SK-N-SH (cell line): Measurements from ENCODE around the gene PDS5A. TPM values are rescaled to one million over a fixed set of nuclear protein-coding genes. Genes with fewer than 3 reads are reported as not detected.

Experiments used
- CTCF ChIA-PET: fragments of 300-600, 350-600 bp; formaldehyde crosslinking; extraction: SDS; loops from one replicate; lab custom pipeline; 2021; lab: Yijun Ruan, JAX
- POLR2A ChIA-PET: fragments of 350-600 bp; sonication (Branson Sonifier 250); formaldehyde crosslinking; extraction: SDS; loops from one replicate; lab custom pipeline; 2020; ENCODE audit warnings: antibody characterized with exemption, inconsistent platforms; lab: Yijun Ruan, JAX
- DNase-seq: peaks from one replicate; pipeline ENCODE4 v3.0.0; 2012
- H2AFZ ChIP-seq: fragments of 200-600 bp; sonication (generic); 2 replicates; pipeline ENCODE4 v1.8.1; 2016; ENCODE audit warnings: antibody characterized with exemption, mild to moderate bottlenecking, low read depth
- H3F3A ChIP-seq: fragments of 200-600 bp; sonication (generic); replicated peaks from 2 replicates; pipeline ENCODE3; 2016; ENCODE audit warnings: antibody characterized with exemption, mild to moderate bottlenecking; ENCODE audit not compliant: insufficient read depth
- H3K27ac ChIP-seq, 2 experiments: fragments of 200-500 bp in 1 of 2; fragments of 200-600 bp in 1 of 2; sonication (Bioruptor generic) in 1 of 2; sonication (generic), shearing (Covaris generic) in 1 of 2; 2 replicates each; pipeline versions ENCODE4 v1.5.1 to v1.6.1; 2014 to 2016; ENCODE audit warnings: low read depth in 2 of 2, inconsistent platforms in 1 of 2, low read length in 1 of 2, mild to moderate bottlenecking in 1 of 2, mixed read lengths in 1 of 2
- H3K27me3 ChIP-seq: fragments of 200-600 bp; sonication (generic), shearing (Covaris generic); 2 replicates; pipeline ENCODE4 v1.6.1; 2016; ENCODE audit warnings: mixed run types; ENCODE audit not compliant: insufficient read depth
- H3K36me3 ChIP-seq, 2 experiments: fragments of 200-500 bp in 1 of 2; fragments of 200-600 bp in 1 of 2; sonication (Bioruptor generic) in 1 of 2; sonication (generic) in 1 of 2; replicated peaks in 1 of 2; 2 replicates each; pipeline versions ENCODE3 to v1.5.1; 2014 to 2016; ENCODE audit warnings: low read length in 1 of 2, mild to moderate bottlenecking in 1 of 2; ENCODE audit not compliant: insufficient read depth in 2 of 2, control insufficient read depth in 1 of 2
- H3K4me1 ChIP-seq, 2 experiments: fragments of 200-500 bp in 1 of 2; fragments of 200-600 bp in 1 of 2; sonication (Bioruptor generic) in 1 of 2; sonication (generic), shearing (Covaris generic) in 1 of 2; 2 replicates each; pipeline versions ENCODE4 v1.5.1 to v1.6.1; 2014 to 2016; ENCODE audit warnings: low read depth in 1 of 2, low read length in 1 of 2, mixed run types in 1 of 2; ENCODE audit not compliant: insufficient read depth in 2 of 2, control insufficient read depth in 1 of 2
- H3K4me2 ChIP-seq: fragments of 200-600 bp; sonication (generic), shearing (Covaris generic); 2 replicates; pipeline ENCODE4 v1.6.1; 2017; ENCODE audit warnings: mixed run types
- H3K4me3 ChIP-seq, 2 experiments: fragments of 200-500 bp in 1 of 2; fragments of 200-600 bp in 1 of 2; sonication (Bioruptor generic) in 1 of 2; sonication (generic), shearing (Covaris generic) in 1 of 2; 2 replicates each; pipeline versions ENCODE4 v1.5.1 to v1.8.1; 2014 to 2016; ENCODE audit warnings: low read depth in 2 of 2, inconsistent platforms in 1 of 2, low read length in 1 of 2, mild to moderate bottlenecking in 1 of 2, mixed read lengths in 1 of 2, moderate library complexity in 1 of 2
- H3K79me2 ChIP-seq: fragments of 200-600 bp; sonication (generic); 2 replicates; pipeline ENCODE4 v1.8.1; 2017; ENCODE audit warnings: mild to moderate bottlenecking; ENCODE audit not compliant: insufficient read depth
- H3K9ac ChIP-seq: fragments of 200-600 bp; sonication (generic); 2 replicates; pipeline ENCODE4 v1.6.1; 2017; ENCODE audit warnings: mixed run types
- H3K9me2 ChIP-seq: fragments of 200-600 bp; sonication (generic); 2 replicates; pipeline ENCODE4 v1.6.1; 2017; ENCODE audit warnings: mixed run types
- H3K9me3 ChIP-seq: fragments of 200-600 bp; sonication (generic); 2 replicates; pipeline ENCODE4 v1.6.1; 2017; ENCODE audit warnings: mixed run types, mild to moderate bottlenecking, moderate library complexity
- H4K20me1 ChIP-seq: fragments of 200-600 bp; sonication (generic); 2 replicates; pipeline ENCODE4 v1.6.1; 2017; ENCODE audit warnings: mild to moderate bottlenecking, mixed run types; ENCODE audit not compliant: insufficient read depth
- CTCF ChIP-seq: fragments of 200-600 bp; sonication (generic); IDR thresholded peaks from 2 replicates; pipeline ENCODE4 v1.6.1; 2017; ENCODE audit warnings: antibody characterized with exemption, mild to moderate bottlenecking, moderate library complexity
- ELF1 ChIP-seq: IDR thresholded peaks from 2 replicates; pipeline ENCODE4 v1.4.0; 2012
- EZH2phosphoT487 ChIP-seq: fragments of 200-600 bp; sonication (generic); IDR thresholded peaks from 2 replicates; pipeline ENCODE4 v1.6.1; 2017; ENCODE audit warnings: low read depth, mixed run types, mild to moderate bottlenecking, antibody characterized with exemption, moderate library complexity, borderline replicate concordance
- FOSL2 ChIP-seq: IDR thresholded peaks from 2 replicates; pipeline ENCODE4 v1.4.0; 2012; ENCODE audit warnings: low read depth, mild to moderate bottlenecking, moderate library complexity, borderline replicate concordance
- GABPA ChIP-seq: IDR thresholded peaks from 2 replicates; pipeline ENCODE4 v1.4.0; 2012; ENCODE audit warnings: low read depth, mild to moderate bottlenecking
- IRF3 ChIP-seq: fragments of 150-350 bp; IDR thresholded peaks from 2 replicates; pipeline ENCODE4 v1.6.1; 2016; ENCODE audit warnings: mild to moderate bottlenecking, low read depth, low read length
- MAX ChIP-seq: IDR thresholded peaks from 2 replicates; pipeline ENCODE4 v1.4.0; 2012; ENCODE audit warnings: low read depth
- MEF2A ChIP-seq: IDR thresholded peaks from 2 replicates; pipeline ENCODE4 v1.4.0; 2012; ENCODE audit warnings: low read depth, borderline replicate concordance
- NFIC ChIP-seq: IDR thresholded peaks from 2 replicates; pipeline ENCODE4 v1.4.0; 2012; ENCODE audit warnings: borderline replicate concordance
- NRF1 ChIP-seq: IDR thresholded peaks from 2 replicates; pipeline ENCODE4 v1.6.1; 2012; ENCODE audit warnings: low read depth, mild to moderate bottlenecking, low read length
- PBX3 ChIP-seq: IDR thresholded peaks from 2 replicates; pipeline ENCODE4; 2012
- POLR2AphosphoS5 ChIP-seq: IDR thresholded peaks from 2 replicates; pipeline ENCODE4 v1.6.1; 2012; ENCODE audit warnings: low read depth, low read length
- RAD21 ChIP-seq: IDR thresholded peaks from 2 replicates; pipeline ENCODE4 v1.6.1; 2012; ENCODE audit warnings: mild to moderate bottlenecking, low read length
- RCOR1 ChIP-seq: fragments of 150-350 bp; IDR thresholded peaks from 2 replicates; pipeline ENCODE4 v1.6.1; 2017; ENCODE audit warnings: antibody characterized with exemption, low read length
- RFX5 ChIP-seq: IDR thresholded peaks from 2 replicates; pipeline ENCODE4 v1.6.1; 2012; ENCODE audit warnings: mild to moderate bottlenecking, improper control_type of control experiment, low read length
- SIN3A ChIP-seq: IDR thresholded peaks from 2 replicates; pipeline ENCODE4 v1.6.1; 2012; ENCODE audit warnings: low read depth, mild to moderate bottlenecking, low read length, moderate library complexity, borderline replicate concordance
- SMC3 ChIP-seq: IDR thresholded peaks from 2 replicates; pipeline ENCODE4 v1.6.1; 2012; ENCODE audit warnings: low read depth, low read length, improper control_type of control experiment
- TCF12 ChIP-seq: IDR thresholded peaks from 2 replicates; pipeline ENCODE4 v1.4.0; 2012
- TEAD4 ChIP-seq: IDR thresholded peaks from 2 replicates; pipeline ENCODE4 v1.4.0; 2012; ENCODE audit warnings: mild to moderate bottlenecking, borderline replicate concordance; ENCODE audit not compliant: insufficient read depth
- YY1 ChIP-seq: IDR thresholded peaks from 2 replicates; pipeline ENCODE4 v1.4.0; 2012; ENCODE audit warnings: low read depth, mild to moderate bottlenecking
- WGBS: methylation state at CpG from one replicate; pipeline ENCODE4 v1.1.6; 2017; ENCODE audit warnings: low lambda C conversion rate; 5-methylcytosine and 5-hydroxymethylcytosine counted together
- polyA plus RNA-seq, 3 experiments: library from polyadenylated mRNA; depleted of rRNA; stranded (reverse); fragments of >200 nt; gene quantifications; 2 replicates each; pipeline ENCODE4 v1.2.3, GENCODE V29; 2012

The PDS5A gene
- polyA plus RNA-seq, 1 of the 3 experiments (the other 2 are of a cell fraction): 14.1 TPM

- DNase-seq: no peak
- H2AFZ ChIP-seq: peak overlapping the region; percentile 99
- POLR2A ChIA-PET: no interaction called here
- H3K4me1 ChIP-seq: peaks cover 6 to 10% of the 10 kb centered on the region in 2 experiments; a peak in 2 of 4 replicates
- no peaks in the 10 kb centered on the region for H3K9me2 ChIP-seq
- peak overlapping the region; percentile 92 for H3K4me2 ChIP-seq
- WGBS: 44% methylated on average over 5 of the region's 5 CpGs
- peak overlapping the region; percentile 70 to 71 for H3K27ac ChIP-seq
- peaks cover 14 to 26% of the 10 kb centered on the region in 2 experiments for H3K36me3 ChIP-seq
- H4K20me1 ChIP-seq: peaks cover 28% of the 10 kb centered on the region
- H3F3A ChIP-seq: peaks cover 3% of the 10 kb centered on the region
- no peaks in the 10 kb centered on the region for H3K9me3 ChIP-seq
- H3K9ac ChIP-seq: peak overlapping the region; percentile 76
- CTCF ChIA-PET: interaction anchor here (0.6 to 1.9 kb wide), 34 partner anchors 9 to 741 kb away, joined by 3 to 16 read pairs (median 3); partner anchors contain the start of genes N4BP2, RPL9 and SMIM14
- H3K27me3 ChIP-seq: no peaks in the 10 kb centered on the region
- no peak for TF ChIP-seq EZH2phosphoT487
- TF ChIP-seq IRF3: no peak
- no peak for TF ChIP-seq CTCF
- TF ChIP-seq NFIC: no peak
- no peak for TF ChIP-seq GABPA
- TF ChIP-seq RAD21: no peak
- TF ChIP-seq TEAD4: no peak
- no peak for TF ChIP-seq SIN3A
- no peak for TF ChIP-seq ELF1
- TF ChIP-seq TCF12: no peak
- TF ChIP-seq MEF2A: no peak
- TF ChIP-seq YY1: no peak
- no peak for TF ChIP-seq MAX
- no peak for TF ChIP-seq FOSL2
- TF ChIP-seq SMC3: no peak
- no peak for TF ChIP-seq RFX5
- TF ChIP-seq RCOR1: no peak
- no peak for TF ChIP-seq NRF1
- TF ChIP-seq PBX3: no peak
- no peak for TF ChIP-seq POLR2AphosphoS5
- H3K79me2 ChIP-seq: peaks cover 39% of the 10 kb centered on the region
- peak overlapping the region; percentile 82 to 99 for H3K4me3 ChIP-seq
These were observed 666 bp upstream of the PDS5A start for GRCh38 chr4:39978378-39978775.
